Testis (tissue), 3 donors: ENCODE data around the gene CCR8. TPM values are rescaled to one million over a fixed set of nuclear protein-coding genes. Genes with fewer than 3 reads are reported as not detected.

Source experiments
- DNase-seq: peaks from one replicate; pipeline ENCODE4 v3.0.0-alpha.2; 2019
- H3K27ac ChIP-seq, 2 donors: fragments of 200-600 bp; sonication (generic); one replicate each; pipeline ENCODE4 v1.5.1; 2019
- H3K27me3 ChIP-seq: fragments of 200-600 bp; sonication (generic); one replicate; pipeline ENCODE4 v1.5.1; 2019
- H3K36me3 ChIP-seq: fragments of 200-600 bp; sonication (generic); one replicate; pipeline ENCODE4 v1.5.1; 2017; ENCODE audit warnings: low read depth; ENCODE audit errors: missing control alignments
- H3K4me1 ChIP-seq: fragments of 200-600 bp; sonication (generic); one replicate; pipeline ENCODE4 v1.5.1; 2019
- H3K4me3 ChIP-seq, 2 donors: fragments of 200-600 bp; sonication (generic); one replicate each; pipeline ENCODE4 v1.5.1; 2017 to 2019
- H3K9me3 ChIP-seq: fragments of 200-600 bp; sonication (generic); one replicate; pipeline ENCODE4 v1.5.1; 2017
- CTCF ChIP-seq, 3 experiments: fragments of 450-650 bp in 2 of 3; fragments of 200-600 bp in 1 of 3; sonication (generic) in 1 of 3; IDR thresholded peaks; one replicate each; pipeline ENCODE4 v1.5.1; 2016 to 2019; ENCODE audit warnings: antibody characterized with exemption in 3 of 3, mild to moderate bottlenecking in 2 of 3, moderate library complexity in 1 of 3
- POLR2A ChIP-seq: fragments of 450-650 bp; IDR thresholded peaks from one replicate; pipeline ENCODE4 v1.6.1; 2017; ENCODE audit warnings: antibody characterized with exemption, mild to moderate bottlenecking, moderate library complexity
- WGBS, 2 donors: methylation state at CpG; one replicate each; pipeline ENCODE4 v1.1.5; 2018; 5-methylcytosine and 5-hydroxymethylcytosine counted together
- intact Hi-C: fragments of 100-400 bp; cut with DNase I; formaldehyde crosslinking; loops from one replicate; pipeline ENCODE4 v1.15.1; 2023; ENCODE audit warnings: low total_unique reads
- polyA plus RNA-seq: library from polyadenylated mRNA; stranded (reverse); fragments of 350-450 nt; fragmentation: Illumina TruSeq; extraction: RNeasy Lipid Tissue Mini Kit (QIAGEN cat#74804); gene quantifications from one replicate; pipeline ENCODE4 v1.2.3, GENCODE V29; 2014; ENCODE audit warnings: low read depth, low replicate concordance; ENCODE audit not compliant: insufficient read depth
- total RNA-seq, 2 donors: library from RNA; depleted of rRNA; stranded (reverse); fragments of >200 nt; gene quantifications; one replicate each; pipeline ENCODE4 v1.2.3, GENCODE V29; 2016

CCR8 gene
- total and polyA plus RNA-seq, 3 donors from 2014 or later = not detected

- DNase-seq = no peak
- TF ChIP-seq POLR2A (no peak), CTCF (IDR thresholded peaks at IDR 0.05) (no peak)
- no peaks in the 10 kb centered on the region for H3K4me1 ChIP-seq
- H3K9me3 ChIP-seq = no peaks in the 10 kb centered on the region
- H3K27ac ChIP-seq = no peak overlapping the region
- 77 to 80% methylated on average over 8 of the region's 8 CpGs for WGBS, 2 donors
- no peaks in the 10 kb centered on the region for H3K36me3 ChIP-seq
- intact Hi-C loops = loop anchor here (5.0 kb wide), 1 partner anchor 160 kb away; no protein-coding TSS in a partner anchor
- no peak overlapping the region for H3K4me3 ChIP-seq
- no peaks in the 10 kb centered on the region for H3K27me3 ChIP-seq
These were observed 42.0 kb upstream of the CCR8 start for GRCh38 chr3:39287216-39288164.

- intact Hi-C loops = loop anchor here (5.0 kb wide), 1 partner anchor 161 kb away; no protein-coding TSS in a partner anchor
- H3K4me1 ChIP-seq = no peaks in the 10 kb centered on the region
- no peaks in the 10 kb centered on the region for H3K27me3 ChIP-seq
- H3K27ac ChIP-seq = no peak overlapping the region
- 38 to 41% methylated on average over 3 of the region's 3 CpGs for WGBS, 2 donors
- TF ChIP-seq POLR2A (no peak), CTCF (IDR thresholded peaks at IDR 0.05) (peak; percentile 51 to 72 (median 62))
- no peaks in the 10 kb centered on the region for H3K9me3 ChIP-seq
- DNase-seq = peak; percentile 80
- no peaks in the 10 kb centered on the region for H3K36me3 ChIP-seq
- no peak overlapping the region for H3K4me3 ChIP-seq
These were observed 41.2 kb upstream of the CCR8 start for GRCh38 chr3:39288300-39288808.

- no peak overlapping the region for H3K27ac ChIP-seq
- intact Hi-C loops = loop anchor here (5.0 kb wide), 1 partner anchor 162 kb away; no protein-coding TSS in a partner anchor
- H3K9me3 ChIP-seq = no peaks in the 10 kb centered on the region
- DNase-seq = no peak
- TF ChIP-seq CTCF (IDR thresholded peaks at IDR 0.05) = no peak
- TF ChIP-seq POLR2A = no peak
- WGBS, 2 donors = 88 to 89% methylated on average over 4 of the region's 4 CpGs
- H3K4me1 ChIP-seq = no peaks in the 10 kb centered on the region
- no peaks in the 10 kb centered on the region for H3K36me3 ChIP-seq
- no peaks in the 10 kb centered on the region for H3K27me3 ChIP-seq
- H3K4me3 ChIP-seq = no peak overlapping the region
These were observed 40.4 kb upstream of the CCR8 start for GRCh38 chr3:39289107-39289506.

GRCh38 chr3:39290255-39290654 is 39.3 kb upstream of the CCR8 start:
- H3K9me3 ChIP-seq = no peaks in the 10 kb centered on the region
- H3K27me3 ChIP-seq = no peaks in the 10 kb centered on the region
- no peaks in the 10 kb centered on the region for H3K4me1 ChIP-seq
- H3K27ac ChIP-seq = no peak overlapping the region
- H3K4me3 ChIP-seq = no peak overlapping the region
- intact Hi-C loops = no loop called here
- DNase-seq = no peak
- WGBS, 2 donors = 69 to 71% methylated on average over 4 of the region's 4 CpGs
- H3K36me3 ChIP-seq = no peaks in the 10 kb centered on the region
- TF ChIP-seq CTCF (IDR thresholded peaks at IDR 0.05) (no peak), POLR2A (no peak)
